B cell (primary cell): ENCODE data around the gene TBL1XR1.

ENCODE experiments used
- EZH2 ChIP-seq: IDR thresholded peaks from 2 replicates; pipeline ENCODE4 v1.6.1; 2012; ENCODE audit warnings: borderline replicate concordance, low read depth, mild to moderate bottlenecking, moderate library complexity, low read length; ENCODE audit not compliant: insufficient read depth, poor library complexity, severe bottlenecking
- TF ChIP-seq, protein P1 (sequence below): fragments of 200-600 bp; IDR thresholded peaks from one replicate; pipeline ENCODE4 v1.8.0; 2022; ENCODE audit warnings: antibody characterized with exemption, mild to moderate bottlenecking

DNA sequence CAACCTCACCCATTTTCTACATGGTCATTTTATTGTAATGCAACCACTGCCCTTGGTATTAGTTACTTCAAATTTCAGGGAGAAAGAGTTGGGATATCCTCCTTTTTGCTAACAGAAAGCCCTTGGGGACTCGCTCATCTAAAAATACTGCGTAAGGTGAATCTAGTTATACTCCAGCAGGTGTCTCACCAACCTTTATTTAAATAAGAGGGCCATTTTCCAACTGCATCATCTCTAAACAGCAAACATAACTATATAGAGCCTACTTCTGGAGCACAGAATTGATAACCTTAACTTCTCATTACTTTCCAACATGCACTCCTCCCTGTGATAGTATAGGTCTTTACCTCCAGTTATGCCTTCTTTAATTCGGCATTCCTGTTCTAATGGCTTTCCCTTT lies 77.5 kb downstream of the TBL1XR1 start:
- TF ChIP-seq, protein P1, sequence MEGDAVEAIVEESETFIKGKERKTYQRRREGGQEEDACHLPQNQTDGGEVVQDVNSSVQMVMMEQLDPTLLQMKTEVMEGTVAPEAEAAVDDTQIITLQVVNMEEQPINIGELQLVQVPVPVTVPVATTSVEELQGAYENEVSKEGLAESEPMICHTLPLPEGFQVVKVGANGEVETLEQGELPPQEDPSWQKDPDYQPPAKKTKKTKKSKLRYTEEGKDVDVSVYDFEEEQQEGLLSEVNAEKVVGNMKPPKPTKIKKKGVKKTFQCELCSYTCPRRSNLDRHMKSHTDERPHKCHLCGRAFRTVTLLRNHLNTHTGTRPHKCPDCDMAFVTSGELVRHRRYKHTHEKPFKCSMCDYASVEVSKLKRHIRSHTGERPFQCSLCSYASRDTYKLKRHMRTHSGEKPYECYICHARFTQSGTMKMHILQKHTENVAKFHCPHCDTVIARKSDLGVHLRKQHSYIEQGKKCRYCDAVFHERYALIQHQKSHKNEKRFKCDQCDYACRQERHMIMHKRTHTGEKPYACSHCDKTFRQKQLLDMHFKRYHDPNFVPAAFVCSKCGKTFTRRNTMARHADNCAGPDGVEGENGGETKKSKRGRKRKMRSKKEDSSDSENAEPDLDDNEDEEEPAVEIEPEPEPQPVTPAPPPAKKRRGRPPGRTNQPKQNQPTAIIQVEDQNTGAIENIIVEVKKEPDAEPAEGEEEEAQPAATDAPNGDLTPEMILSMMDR: no peak
- TF ChIP-seq EZH2: no peak
